GM18502 (cell line): ENCODE measurements around the gene PSMB7.

Source experiments
- ATAC-seq: cut with Tn5 transposase; IDR thresholded peaks from one replicate; pipeline ENCODE4 v1.9.1; 2021; ENCODE audit warnings: mild to moderate bottlenecking; ENCODE audit not compliant: unreplicated experiment, poor library complexity

Gene PSMB7

GRCh38 chr9:124359855-124360678 lies 55.2 kb downstream of the PSMB7 start:
- no peak for ATAC-seq

GRCh38 chr9:124359426-124359825 lies 55.8 kb downstream of the PSMB7 start:
- ATAC-seq = no peak

- no peak for ATAC-seq
These were observed 56.6 kb downstream of the PSMB7 start for GRCh38 chr9:124358631-124359030.

DNA sequence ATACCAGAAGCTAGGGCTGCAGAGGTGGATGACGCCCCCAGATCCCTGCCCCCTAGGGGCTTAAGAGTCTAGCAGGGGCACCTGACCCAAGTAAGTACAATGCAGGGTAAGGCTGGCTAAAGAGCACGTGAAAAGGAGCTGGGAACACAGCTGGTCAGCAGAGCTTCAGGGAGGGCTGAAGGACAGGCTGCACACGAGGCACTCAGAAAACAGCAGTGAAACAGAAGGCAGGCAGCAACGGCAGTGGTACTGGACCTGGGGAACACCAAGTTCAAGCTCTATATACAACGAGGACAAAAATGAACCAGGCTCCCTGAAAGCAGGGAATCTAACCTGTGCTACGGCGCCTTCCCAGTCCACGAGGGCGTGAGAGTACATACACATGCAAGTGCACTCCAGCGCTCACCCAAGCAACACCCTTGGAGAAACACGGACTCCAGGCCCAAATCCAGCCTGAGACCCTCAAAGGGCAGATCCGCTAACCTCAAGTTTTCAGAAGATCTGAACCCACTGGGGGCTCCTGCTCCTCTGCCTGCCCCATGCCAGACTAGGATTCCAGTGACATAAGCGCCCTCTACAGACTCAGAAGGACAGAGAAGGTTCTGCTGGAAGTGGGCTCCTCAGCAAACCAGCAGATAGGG lies 57.4 kb downstream of the PSMB7 start:
- ATAC-seq = no peak

- no peak for ATAC-seq
These were observed 58.4 kb downstream of the PSMB7 start for GRCh38 chr9:124356745-124357390.

GRCh38 chr9:124355941-124356744 lies 59.1 kb downstream of the PSMB7 start:
- ATAC-seq = no peak

- no peak for ATAC-seq
These were observed 60.0 kb downstream of the PSMB7 start for GRCh38 chr9:124355039-124355940.

GRCh38 chr9:124354346-124355038 lies 60.8 kb downstream of the PSMB7 start:
- ATAC-seq = no peak

DNA sequence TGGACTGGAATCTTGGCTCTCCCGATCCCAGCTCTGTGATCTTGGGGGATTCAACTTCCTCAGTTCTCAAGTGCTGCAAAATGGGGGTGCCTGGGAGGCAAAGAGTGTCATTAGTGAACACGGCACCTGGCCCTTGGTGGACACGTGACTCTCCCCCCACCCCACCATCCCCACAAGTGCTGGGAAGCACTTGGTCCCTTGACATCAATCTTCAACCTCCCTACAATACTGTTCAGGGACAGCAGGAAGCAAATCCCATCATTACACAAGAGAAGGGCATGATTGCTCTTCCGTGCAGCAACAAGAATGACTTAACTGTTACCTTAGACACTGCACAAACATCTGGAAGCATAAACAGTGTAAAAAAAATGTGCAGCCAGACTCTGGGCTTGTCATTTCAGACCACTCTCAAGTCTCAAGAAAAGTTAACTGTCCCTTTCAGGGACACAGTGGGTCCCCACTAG lies 61.4 kb downstream of the PSMB7 start:
- no peak for ATAC-seq

DNA sequence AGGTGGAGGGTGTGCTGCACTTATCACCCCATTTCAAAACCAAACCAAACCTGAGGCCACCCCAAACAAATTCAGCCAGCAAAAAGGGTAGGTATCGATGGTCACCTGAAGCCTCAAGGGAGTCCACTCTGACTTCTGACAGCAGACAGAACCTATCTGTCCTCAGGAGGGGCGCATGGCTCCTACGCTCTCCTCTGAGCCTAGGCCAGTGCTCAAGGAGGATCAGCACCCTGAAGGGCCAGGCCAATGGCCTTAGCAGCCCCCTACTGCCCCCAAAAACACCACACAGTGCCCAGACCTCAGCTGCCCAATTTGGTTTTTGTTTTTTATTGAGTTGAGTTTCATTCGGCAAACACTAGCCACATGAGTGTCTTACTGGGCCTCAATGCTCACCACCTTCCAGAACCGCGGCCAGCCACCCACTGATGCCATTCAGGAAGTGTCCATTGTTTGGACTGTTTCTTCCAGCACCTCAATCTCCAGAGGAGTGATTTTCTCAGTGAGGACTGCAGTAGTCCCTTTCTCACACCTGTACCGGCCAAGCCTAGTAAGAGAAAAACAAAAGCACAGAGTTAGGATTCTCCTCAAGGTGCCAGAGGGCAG lies 62.0 kb downstream of the PSMB7 start:
- no peak for ATAC-seq

- no peak for ATAC-seq
These were observed 62.6 kb downstream of the PSMB7 start for GRCh38 chr9:124352616-124353015.

DNA sequence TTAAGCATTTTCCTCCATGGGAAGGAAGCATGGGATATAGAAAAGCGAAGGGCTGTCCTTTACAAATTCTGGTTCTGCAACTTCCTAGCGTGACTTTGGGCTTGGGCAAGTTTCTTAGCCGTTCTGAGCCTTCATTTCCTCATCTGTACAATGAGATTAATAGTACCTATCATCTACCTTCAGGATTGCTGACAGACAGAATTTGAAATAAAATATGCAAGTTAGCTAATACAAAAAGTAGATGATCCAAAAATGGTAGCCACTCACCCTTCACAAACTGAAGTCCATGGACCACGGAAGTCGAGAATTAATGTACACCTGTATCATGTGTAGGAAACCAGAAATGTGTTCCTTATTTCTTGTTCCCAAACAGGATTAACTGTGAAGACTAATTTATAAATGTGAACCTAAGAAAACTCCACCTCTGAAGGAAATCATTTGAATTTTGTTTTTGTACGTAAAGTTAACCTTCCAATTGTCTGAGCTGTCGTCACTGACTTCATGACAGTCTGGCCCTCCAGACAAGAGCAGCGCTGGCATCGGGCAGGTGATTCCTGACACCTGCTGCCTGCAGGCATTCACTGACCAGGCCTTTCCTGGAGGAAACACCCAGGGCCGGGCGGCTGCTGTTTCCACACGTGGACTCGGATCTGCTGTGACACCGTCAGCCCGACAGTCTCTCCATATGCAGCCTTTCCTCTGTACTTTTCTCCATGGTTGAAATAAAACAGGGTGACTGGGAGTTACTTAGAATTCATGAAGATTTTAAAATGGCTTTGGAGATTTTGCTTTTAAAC lies 63.4 kb downstream of the PSMB7 start:
- ATAC-seq = no peak

- no peak for ATAC-seq
These were observed 64.6 kb downstream of the PSMB7 start for GRCh38 chr9:124350494-124351263.

GRCh38 chr9:124349675-124350493 lies 65.4 kb downstream of the PSMB7 start:
- no peak for ATAC-seq

GRCh38 chr9:124349267-124349666 lies 66.0 kb downstream of the PSMB7 start:
- ATAC-seq = no peak

DNA sequence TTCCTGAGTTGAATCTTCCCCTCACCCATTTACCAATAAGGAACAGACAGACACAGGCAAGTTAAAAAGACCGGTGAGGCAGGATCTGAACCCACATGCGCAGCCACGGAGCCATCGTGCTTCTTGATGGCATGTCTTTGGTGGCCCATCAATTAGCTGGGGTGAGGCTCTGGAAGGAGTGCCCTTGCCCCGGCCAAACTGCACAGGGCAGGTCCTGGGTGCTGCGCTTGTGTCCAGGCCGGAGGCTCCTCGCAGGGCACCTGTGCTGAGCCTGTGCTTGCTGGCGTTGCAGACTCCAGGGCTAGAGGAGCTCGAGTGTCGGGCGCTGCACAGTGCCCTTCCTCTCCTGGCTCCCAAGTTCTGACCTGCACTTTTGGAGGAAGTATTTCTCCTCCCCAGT lies 66.4 kb downstream of the PSMB7 start:
- no peak for ATAC-seq
